BLaER1 treated with 17β-estradiol and CSF1 and Interleukin-3, amounts not matched to agents 10 nM and 100 nM (cell line): ENCODE data around the gene ATXN1.
"Not testable (repeated sequence)": the region's sequence is repeated elsewhere in the genome, so short reads cannot be mapped to it uniquely, and the experiment has no call there.

Experiments
- H3K27ac ChIP-seq, 11 experiments: shearing (Covaris generic); formaldehyde crosslinking; 2 replicates each; pipeline ENCODE4 v1.8.1; 2022
- H3K27me3 ChIP-seq, 11 experiments: shearing (Covaris generic); formaldehyde crosslinking; 2 replicates each; pipeline ENCODE4 v1.8.1; 2022
- H3K36me3 ChIP-seq, 11 experiments: shearing (Covaris generic); formaldehyde crosslinking; 2 replicates each; pipeline ENCODE4 v1.8.1; 2022
- H3K4me1 ChIP-seq, 10 experiments: shearing (Covaris generic); formaldehyde crosslinking; 2 replicates each; pipeline ENCODE4 v1.8.1; 2022
- H3K4me2 ChIP-seq, 11 experiments: shearing (Covaris generic); formaldehyde crosslinking; 2 replicates each; pipeline ENCODE4 v1.8.1; 2022
- H3K4me3 ChIP-seq, 10 experiments: shearing (Covaris generic); formaldehyde crosslinking; 2 replicates each; pipeline ENCODE4 v1.8.1; 2022
- H3K9ac ChIP-seq, 11 experiments: shearing (Covaris generic); formaldehyde crosslinking; 2 replicates each; pipeline ENCODE4 v1.8.1; 2022
- H3K9me3 ChIP-seq, 11 experiments: shearing (Covaris generic); formaldehyde crosslinking; replicated peaks in 1 of 11; 2 replicates each; pipeline ENCODE4 v1.8.1; 2022
- H4K20me1 ChIP-seq, 11 experiments: shearing (Covaris generic); formaldehyde crosslinking; 2 replicates each; pipeline ENCODE4 v1.8.1; 2022
- Cebpa-rat ChIP-seq, 11 experiments: shearing (Covaris generic); IDR thresholded peaks; 2 replicates each; pipeline ENCODE4 v1.8.1; 2022

The ATXN1 gene

DNA sequence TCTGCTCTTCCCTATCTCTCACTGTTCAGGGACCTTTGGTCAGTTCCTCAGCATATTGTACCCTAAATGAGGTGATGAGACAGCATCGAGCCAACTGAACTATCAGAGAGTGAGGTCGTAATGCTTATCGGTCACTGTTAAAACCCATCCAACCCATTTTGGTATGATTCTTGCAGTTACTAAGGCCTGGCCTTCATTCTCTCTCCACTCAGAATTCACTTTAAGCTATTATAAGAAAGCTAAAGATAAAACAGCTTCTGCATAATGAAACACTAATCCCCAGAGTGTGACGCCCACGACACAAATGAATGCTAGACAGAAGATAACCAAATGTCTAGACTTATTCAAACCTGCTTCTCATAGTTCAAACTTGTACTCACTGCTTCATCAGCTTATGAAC, 347.1 kb downstream of the ATXN1 start:
- Histone ChIP-seq H3K4me2 (peak overlapping the region in 3 of 11 experiments; percentile 54 to 75 (median 70); a peak in 4 of 22 replicates), H3K4me3 (no peak overlapping the region), H4K20me1 (peaks cover 0 to 29% (median 0%) of the 10 kb centered on the region in 11 experiments; a peak in 2 of 22 replicates), H3K27me3 (no peaks in the 10 kb centered on the region), H3K27ac (no peak overlapping the region), H3K9ac (no peak overlapping the region), H3K36me3 (peaks cover 0 to 21% (median 0%) of the 10 kb centered on the region in 11 experiments; a peak in 4 of 22 replicates), H3K4me1 (peaks cover 0 to 29% (median 11%) of the 10 kb centered on the region in 10 experiments; a peak in 16 of 20 replicates), H3K9me3 (peaks cover 0 to 7% (median 0%) of the 10 kb centered on the region in 11 experiments; a peak in 1 of 22 replicates)
- TF ChIP-seq Cebpa-rat (IDR thresholded peaks at IDR 0.05): no peak

GRCh38 chr6:16413399-16413798, 347.9 kb downstream of the ATXN1 start:
- peaks cover 0 to 7% (median 0%) of the 10 kb centered on the region in 11 experiments; a peak in 1 of 22 replicates for H3K9me3 ChIP-seq
- H4K20me1 ChIP-seq: peaks cover 0 to 29% (median 0%) of the 10 kb centered on the region in 11 experiments; a peak in 2 of 22 replicates
- no peak for TF ChIP-seq Cebpa-rat (IDR thresholded peaks at IDR 0.05)
- peak overlapping the region in 7 of 11 experiments; percentile 12 to 75 (median 43); a peak in 15 of 22 replicates for H3K4me2 ChIP-seq
- no peaks in the 10 kb centered on the region for H3K27me3 ChIP-seq
- no peak overlapping the region for H3K4me3 ChIP-seq
- H3K27ac ChIP-seq: no peak overlapping the region
- H3K4me1 ChIP-seq: peaks cover 0 to 33% (median 11%) of the 10 kb centered on the region in 10 experiments; a peak in 16 of 20 replicates
- no peak overlapping the region for H3K9ac ChIP-seq
- H3K36me3 ChIP-seq: peaks cover 0 to 29% (median 0%) of the 10 kb centered on the region in 11 experiments; a peak in 4 of 22 replicates

DNA sequence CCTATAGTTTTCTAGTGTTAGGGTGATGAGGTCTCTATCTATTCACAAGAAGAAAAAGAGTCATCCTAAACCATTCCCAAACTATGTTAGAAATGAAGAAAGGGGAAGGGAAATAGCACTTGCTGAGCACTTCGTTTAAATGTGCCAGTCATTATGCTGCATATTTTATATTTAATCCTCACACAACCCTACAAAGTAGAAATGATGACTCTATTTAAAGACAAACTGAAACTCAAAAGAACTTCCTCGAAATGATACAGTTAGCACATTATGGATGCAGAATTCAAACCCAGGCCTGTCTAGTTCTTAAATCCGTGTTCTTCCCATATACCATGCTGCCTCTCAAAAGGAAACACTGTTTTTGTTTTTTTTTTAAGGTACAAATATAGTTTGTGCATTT, 348.3 kb downstream of the ATXN1 start:
- peak overlapping the region in 8 of 11 experiments; percentile 12 to 75 (median 41); a peak in 16 of 22 replicates for H3K4me2 ChIP-seq
- H3K9me3 ChIP-seq: peaks cover 0 to 7% (median 0%) of the 10 kb centered on the region in 11 experiments; a peak in 1 of 22 replicates
- TF ChIP-seq Cebpa-rat (IDR thresholded peaks at IDR 0.05): no peak
- H3K27me3 ChIP-seq: no peaks in the 10 kb centered on the region
- H3K36me3 ChIP-seq: peaks cover 0 to 31% (median 0%) of the 10 kb centered on the region in 11 experiments; a peak in 4 of 22 replicates
- peak overlapping the region in 1 of 11 experiments; percentile 22; a peak in 2 of 22 replicates for H3K27ac ChIP-seq
- H3K4me1 ChIP-seq: peaks cover 0 to 36% (median 11%) of the 10 kb centered on the region in 10 experiments; a peak in 16 of 20 replicates
- H3K4me3 ChIP-seq: no peak overlapping the region
- H4K20me1 ChIP-seq: peaks cover 0 to 29% (median 0%) of the 10 kb centered on the region in 11 experiments; a peak in 2 of 22 replicates
- H3K9ac ChIP-seq: no peak overlapping the region

DNA sequence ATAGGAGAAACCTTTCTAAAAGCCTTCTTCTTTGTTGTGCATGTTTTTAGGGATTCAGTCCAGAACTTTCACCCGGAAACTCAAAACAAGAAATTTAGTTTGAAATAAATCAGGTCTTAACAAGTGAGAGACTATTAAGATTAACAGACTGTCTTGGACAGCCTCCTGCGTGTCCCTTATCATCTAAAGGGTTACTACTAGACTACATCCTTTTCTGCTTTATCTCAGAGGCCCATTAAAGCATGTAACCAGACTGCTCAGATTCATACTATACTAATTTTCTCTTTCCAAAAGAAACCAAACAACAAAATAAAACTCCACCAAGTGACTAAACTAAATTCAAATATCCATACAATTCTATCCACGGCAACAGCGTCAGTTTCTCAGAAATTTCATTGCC, 349.1 kb downstream of the ATXN1 start:
- TF ChIP-seq Cebpa-rat (IDR thresholded peaks at IDR 0.05): no peak
- peak overlapping the region in 2 of 11 experiments; percentile 70 to 75; a peak in 3 of 22 replicates for H3K4me2 ChIP-seq
- peaks cover 0 to 44% (median 11%) of the 10 kb centered on the region in 10 experiments; a peak in 16 of 20 replicates for H3K4me1 ChIP-seq
- no peak overlapping the region for H3K4me3 ChIP-seq
- H3K27ac ChIP-seq: no peak overlapping the region; a peak in 1 of 22 replicates
- H4K20me1 ChIP-seq: peaks cover 0 to 34% (median 0%) of the 10 kb centered on the region in 11 experiments; a peak in 2 of 22 replicates
- peaks cover 0 to 36% (median 0%) of the 10 kb centered on the region in 11 experiments; a peak in 4 of 22 replicates for H3K36me3 ChIP-seq
- H3K9me3 ChIP-seq: peaks cover 0 to 7% (median 0%) of the 10 kb centered on the region in 11 experiments; a peak in 1 of 22 replicates
- H3K9ac ChIP-seq: no peak overlapping the region
- no peaks in the 10 kb centered on the region for H3K27me3 ChIP-seq

DNA sequence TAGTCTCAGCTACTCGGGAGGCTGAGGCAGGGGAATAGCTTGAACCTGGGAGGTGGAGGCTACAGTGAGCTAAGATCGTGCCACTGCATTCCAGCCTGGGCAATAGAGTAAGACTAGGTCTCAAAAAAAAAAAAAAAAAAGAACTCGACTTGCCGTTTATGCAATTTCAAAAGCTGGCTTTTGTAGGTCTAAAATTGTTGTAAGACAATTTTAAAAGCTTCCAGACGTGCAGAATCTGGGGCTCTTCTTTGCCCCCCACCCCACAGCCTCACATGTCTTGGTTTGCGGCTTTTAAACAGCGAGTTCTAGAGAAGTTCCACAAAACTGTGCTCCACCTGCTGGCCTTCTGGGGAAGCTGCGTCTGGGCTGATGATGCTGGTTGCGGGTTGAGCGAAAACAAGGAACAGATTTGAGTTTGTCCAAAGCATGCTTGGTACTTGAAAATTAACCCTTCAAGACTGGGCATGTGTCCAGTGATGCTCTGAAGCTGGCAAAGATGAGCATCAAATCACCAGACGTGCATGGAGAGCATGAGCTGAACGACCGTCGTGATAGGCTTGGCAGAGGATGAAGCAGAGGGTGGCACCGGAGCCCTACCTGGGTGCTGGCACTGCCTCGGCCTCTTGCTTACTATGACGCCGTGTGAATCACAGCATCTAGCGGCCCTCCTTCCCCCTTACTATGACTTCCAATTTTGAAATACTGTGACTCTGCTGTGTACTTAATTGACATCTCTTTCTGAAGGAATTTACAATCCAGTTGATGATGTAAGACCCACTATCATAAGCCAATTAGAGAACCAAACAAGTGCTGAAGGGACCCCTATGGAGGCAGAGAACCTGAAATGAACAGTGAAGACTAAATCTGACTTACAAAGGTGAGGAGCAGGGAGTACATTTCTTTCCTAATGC, 351.5 kb downstream of the ATXN1 start:
- Histone ChIP-seq H3K27me3 (no peaks in the 10 kb centered on the region), H3K36me3 (peaks cover 0 to 32% (median 0%) of the 10 kb centered on the region in 11 experiments; a peak in 3 of 22 replicates), H3K9ac (no peak overlapping the region), H3K9me3 (peaks cover 0 to 7% (median 0%) of the 10 kb centered on the region in 11 experiments; a peak in 1 of 22 replicates), H3K4me1 (peaks cover 0 to 59% (median 15%) of the 10 kb centered on the region in 10 experiments; a peak in 16 of 20 replicates), H3K27ac (no peak overlapping the region), H4K20me1 (peaks cover 0 to 34% (median 0%) of the 10 kb centered on the region in 11 experiments; a peak in 2 of 22 replicates), H3K4me3 (no peak overlapping the region), H3K4me2 (no peak overlapping the region)
- no peak for TF ChIP-seq Cebpa-rat (IDR thresholded peaks at IDR 0.05)

GRCh38 chr6:16408766-16409165, 352.5 kb downstream of the ATXN1 start:
- no peak overlapping the region for H3K4me2 ChIP-seq
- no peaks in the 10 kb centered on the region for H3K27me3 ChIP-seq
- no peak for TF ChIP-seq Cebpa-rat (IDR thresholded peaks at IDR 0.05)
- H3K4me3 ChIP-seq: no peak overlapping the region
- peaks cover 0 to 32% (median 0%) of the 10 kb centered on the region in 11 experiments; a peak in 3 of 22 replicates for H3K36me3 ChIP-seq
- peaks cover 0 to 7% (median 0%) of the 10 kb centered on the region in 11 experiments; a peak in 1 of 22 replicates for H3K9me3 ChIP-seq
- H3K27ac ChIP-seq: no peak overlapping the region
- H4K20me1 ChIP-seq: peaks cover 0 to 29% (median 0%) of the 10 kb centered on the region in 11 experiments; a peak in 2 of 22 replicates
- no peak overlapping the region for H3K9ac ChIP-seq
- H3K4me1 ChIP-seq: peaks cover 0 to 57% (median 17%) of the 10 kb centered on the region in 10 experiments; a peak in 16 of 20 replicates

- peak overlapping the region in 2 of 11 experiments; percentile 50 to 60; a peak in 5 of 22 replicates for H3K9ac ChIP-seq
- no peaks in the 10 kb centered on the region for H3K27me3 ChIP-seq
- H4K20me1 ChIP-seq: peaks cover 0 to 11% (median 0%) of the 10 kb centered on the region in 11 experiments; a peak in 1 of 22 replicates
- peaks cover 0 to 52% (median 6%) of the 10 kb centered on the region in 10 experiments; a peak in 10 of 20 replicates for H3K4me1 ChIP-seq
- peak overlapping the region in 5 of 11 experiments; percentile 8 to 70 (median 54); a peak in 9 of 22 replicates for H3K4me2 ChIP-seq
- no peak overlapping the region for H3K4me3 ChIP-seq
- H3K36me3 ChIP-seq: peaks cover 0 to 45% (median 0%) of the 10 kb centered on the region in 11 experiments; a peak in 4 of 22 replicates
- peak overlapping the region in 4 of 11 experiments; percentile 7 to 69 (median 60); a peak in 7 of 22 replicates for H3K27ac ChIP-seq
- TF ChIP-seq Cebpa-rat (IDR thresholded peaks at IDR 0.05): no peak
- peaks cover 0 to 8% (median under 1%) of the 10 kb centered on the region in 11 experiments; a peak in 3 of 22 replicates for H3K9me3 ChIP-seq
These were observed 354.3 kb downstream of the ATXN1 start for GRCh38 chr6:16406966-16407365.

DNA sequence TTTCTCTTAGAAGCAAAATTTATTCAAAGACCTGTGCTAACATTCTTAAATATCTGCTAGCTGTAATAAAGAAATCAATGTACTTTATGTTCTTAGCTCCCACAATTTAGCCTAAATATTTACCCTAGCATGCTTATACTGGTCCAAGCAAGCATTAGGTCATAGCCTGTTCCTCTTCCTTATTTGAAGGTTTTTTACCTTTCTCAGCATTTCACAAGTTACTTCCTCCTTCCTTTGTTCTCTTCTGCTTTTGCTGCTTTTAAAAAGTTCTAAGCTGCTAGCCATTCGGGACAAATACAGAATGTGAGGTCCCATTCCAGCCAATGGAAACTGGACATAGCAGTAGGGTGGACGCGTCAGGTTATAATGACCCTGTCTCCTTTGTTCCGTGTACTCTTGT, 354.7 kb downstream of the ATXN1 start:
- not testable (repeated sequence) for H4K20me1 ChIP-seq, H3K4me3 ChIP-seq, H3K27me3 ChIP-seq
- Histone ChIP-seq H3K27ac (peak overlapping the region in 4 of 11 experiments; percentile 37 to 69 (median 60); a peak in 7 of 22 replicates), H3K4me2 (peak overlapping the region in 5 of 11 experiments; percentile 8 to 70 (median 60); a peak in 9 of 22 replicates), H3K36me3 (peaks cover 0 to 49% (median 0%) of the 10 kb centered on the region in 11 experiments; a peak in 4 of 22 replicates), H3K4me1 (peaks cover 0 to 52% (median 6%) of the 10 kb centered on the region in 10 experiments; a peak in 10 of 20 replicates), H3K9ac (peak overlapping the region in 2 of 11 experiments; percentile 50 to 60; a peak in 5 of 22 replicates), H3K9me3 (peaks cover 0 to 12% (median 5%) of the 10 kb centered on the region in 11 experiments; a peak in 5 of 22 replicates)
